Muscle layer of duodenum (tissue), 2 donors: ENCODE results near the gene SELENOF.

Experiments used
- H3K27ac ChIP-seq: one replicate; pipeline ENCODE4 v1.7.0; 2013; ENCODE audit warnings: mild to moderate bottlenecking, low read length
- H3K27me3 ChIP-seq: one replicate; pipeline ENCODE4 v1.7.0; 2013; ENCODE audit warnings: low read depth, mild to moderate bottlenecking, control low read depth, low read length
- H3K36me3 ChIP-seq, 2 donors: one replicate each; pipeline ENCODE4 v1.7.0; 2013; ENCODE audit warnings: low read length in 2 of 2, control low read depth in 1 of 2, mild to moderate bottlenecking in 1 of 2; ENCODE audit not compliant: insufficient read depth in 2 of 2, control insufficient read depth in 1 of 2
- H3K4me1 ChIP-seq, 2 donors: one replicate each; pipeline ENCODE4 v1.7.0; 2013; ENCODE audit warnings: low read length in 2 of 2, mild to moderate bottlenecking in 2 of 2, control low read depth in 1 of 2, moderate library complexity in 1 of 2; ENCODE audit not compliant: insufficient read depth in 2 of 2, control insufficient read depth in 1 of 2
- H3K4me3 ChIP-seq, 2 donors: one replicate each; pipeline ENCODE4 v1.7.0; 2013; ENCODE audit warnings: low read length in 2 of 2, low read depth in 1 of 2, mild to moderate bottlenecking in 1 of 2
- H3K9me3 ChIP-seq, 2 donors: one replicate each; pipeline ENCODE4 v1.7.0; 2013; ENCODE audit warnings: low read length in 2 of 2, control low read depth in 1 of 2, mild to moderate bottlenecking in 1 of 2; ENCODE audit not compliant: control insufficient read depth in 1 of 2
- donor health status: healthy.

Gene SELENOF

GRCh38 chr1:86940599-86940998, 26.7 kb upstream of the SELENOF start:
- Histone ChIP-seq H3K4me3 (no peak overlapping the region), H3K9me3 (no peaks in the 10 kb centered on the region), H3K4me1 (no peaks in the 10 kb centered on the region), H3K27ac (no peak overlapping the region), H3K36me3 (no peaks in the 10 kb centered on the region), H3K27me3 (no peaks in the 10 kb centered on the region)

GRCh38 chr1:86939406-86939805, 25.5 kb upstream of the SELENOF start:
- Histone ChIP-seq H3K27ac (no peak overlapping the region), H3K4me1 (no peaks in the 10 kb centered on the region), H3K36me3 (no peaks in the 10 kb centered on the region), H3K27me3 (no peaks in the 10 kb centered on the region), H3K4me3 (no peak overlapping the region), H3K9me3 (no peaks in the 10 kb centered on the region)

GRCh38 chr1:86938855-86939254, 24.9 kb upstream of the SELENOF start:
- Histone ChIP-seq H3K9me3 (no peaks in the 10 kb centered on the region), H3K4me1 (no peaks in the 10 kb centered on the region), H3K27ac (no peak overlapping the region), H3K27me3 (no peaks in the 10 kb centered on the region), H3K36me3 (no peaks in the 10 kb centered on the region), H3K4me3 (no peak overlapping the region)

GRCh38 chr1:86938450-86938849, 24.5 kb upstream of the SELENOF start:
- Histone ChIP-seq H3K27me3 (no peaks in the 10 kb centered on the region), H3K36me3 (no peaks in the 10 kb centered on the region), H3K4me1 (no peaks in the 10 kb centered on the region), H3K27ac (no peak overlapping the region), H3K4me3 (no peak overlapping the region), H3K9me3 (no peaks in the 10 kb centered on the region)

- no peaks in the 10 kb centered on the region for H3K27me3 ChIP-seq
- no peaks in the 10 kb centered on the region for H3K4me1 ChIP-seq
- H3K9me3 ChIP-seq: no peaks in the 10 kb centered on the region
- no peak overlapping the region for H3K27ac ChIP-seq
- no peak overlapping the region for H3K4me3 ChIP-seq
- no peaks in the 10 kb centered on the region for H3K36me3 ChIP-seq
Measured at GRCh38 chr1:86933562-86934377, 19.8 kb upstream of the SELENOF start.

- H3K27me3 ChIP-seq: no peaks in the 10 kb centered on the region
- no peaks in the 10 kb centered on the region for H3K36me3 ChIP-seq
- no peaks in the 10 kb centered on the region for H3K4me1 ChIP-seq
- no peak overlapping the region for H3K4me3 ChIP-seq
- H3K27ac ChIP-seq: no peak overlapping the region
- no peaks in the 10 kb centered on the region for H3K9me3 ChIP-seq
Measured at GRCh38 chr1:86933051-86933450, 19.1 kb upstream of the SELENOF start.

GRCh38 chr1:86928819-86929218, 14.9 kb upstream of the SELENOF start:
- Histone ChIP-seq H3K36me3 (no peaks in the 10 kb centered on the region), H3K4me3 (no peak overlapping the region), H3K27ac (no peak overlapping the region), H3K4me1 (no peaks in the 10 kb centered on the region), H3K9me3 (peaks cover 0 to 2% of the 10 kb centered on the region in 2 donors), H3K27me3 (no peaks in the 10 kb centered on the region)

GRCh38 chr1:86926883-86927282, 13.0 kb upstream of the SELENOF start:
- no peak overlapping the region for H3K4me3 ChIP-seq
- no peaks in the 10 kb centered on the region for H3K27me3 ChIP-seq
- H3K36me3 ChIP-seq: no peaks in the 10 kb centered on the region
- no peaks in the 10 kb centered on the region for H3K4me1 ChIP-seq
- H3K9me3 ChIP-seq: peaks cover 0 to 2% of the 10 kb centered on the region in 2 donors
- no peak overlapping the region for H3K27ac ChIP-seq

GRCh38 chr1:86925742-86926141, 11.8 kb upstream of the SELENOF start:
- Histone ChIP-seq H3K9me3 (peaks cover 0 to 2% of the 10 kb centered on the region in 2 donors), H3K36me3 (no peaks in the 10 kb centered on the region), H3K4me3 (no peak overlapping the region), H3K27me3 (no peaks in the 10 kb centered on the region), H3K27ac (no peak overlapping the region), H3K4me1 (no peaks in the 10 kb centered on the region)

- Histone ChIP-seq H3K27ac (no peak overlapping the region), H3K4me1 (no peaks in the 10 kb centered on the region), H3K36me3 (no peaks in the 10 kb centered on the region), H3K4me3 (no peak overlapping the region), H3K9me3 (peaks cover 0 to 2% of the 10 kb centered on the region in 2 donors), H3K27me3 (no peaks in the 10 kb centered on the region)
Measured at GRCh38 chr1:86924324-86924960, 10.5 kb upstream of the SELENOF start.

- H3K4me1 ChIP-seq: no peaks in the 10 kb centered on the region
- no peaks in the 10 kb centered on the region for H3K27me3 ChIP-seq
- H3K4me3 ChIP-seq: no peak overlapping the region
- H3K36me3 ChIP-seq: no peaks in the 10 kb centered on the region
- H3K27ac ChIP-seq: no peak overlapping the region
- H3K9me3 ChIP-seq: peaks cover 0 to 2% of the 10 kb centered on the region in 2 donors
Measured at GRCh38 chr1:86922445-86922844, 8.5 kb upstream of the SELENOF start.
